Neural progenitor cell (in vitro differentiated cells): ENCODE results near the gene ATG16L1. TPM values are rescaled to one million over a fixed set of nuclear protein-coding genes. Genes with fewer than 3 reads are reported as not detected.

Experiments used
- DNase-seq: peaks from one replicate; pipeline ENCODE4 v3.0.0-alpha.2; 2016; ENCODE audit warnings: low spot score
- H2AFZ ChIP-seq: fragments of 200-600 bp; sonication (generic); replicated peaks from 2 replicates; pipeline ENCODE4 v1.6.1; 2016; ENCODE audit warnings: antibody characterized with exemption
- H3F3A ChIP-seq: fragments of 200-600 bp; sonication (generic); 2 replicates; pipeline ENCODE4 v1.6.1; 2016; ENCODE audit warnings: antibody characterized with exemption, low read depth
- H3K27ac ChIP-seq: fragments of 200-600 bp; sonication (generic); 2 replicates; pipeline ENCODE4 v1.5.1; 2016; ENCODE audit warnings: mild to moderate bottlenecking
- H3K27me3 ChIP-seq: fragments of 200-600 bp; sonication (generic); 2 replicates; pipeline ENCODE4 v1.6.1; 2016; ENCODE audit warnings: mild to moderate bottlenecking, moderate library complexity
- H3K36me3 ChIP-seq: fragments of 200-600 bp; sonication (generic); 2 replicates; pipeline ENCODE4 v1.5.1; 2016
- H3K4me1 ChIP-seq: fragments of 200-600 bp; sonication (generic); 2 replicates; pipeline ENCODE4 v1.6.1; 2016; ENCODE audit warnings: mixed run types
- H3K4me2 ChIP-seq: fragments of 200-600 bp; sonication (generic); 2 replicates; pipeline ENCODE4 v1.6.1; 2016
- H3K4me3 ChIP-seq: fragments of 200-600 bp; sonication (generic); 2 replicates; pipeline ENCODE4 v1.5.1; 2016
- H3K79me2 ChIP-seq: fragments of 200-600 bp; sonication (generic); 2 replicates; pipeline ENCODE4 v1.6.1; 2016; ENCODE audit warnings: low read depth
- H3K9ac ChIP-seq: fragments of 200-600 bp; sonication (generic); 2 replicates; pipeline ENCODE4 v1.6.1; 2016
- H3K9me3 ChIP-seq: fragments of 200-600 bp; sonication (generic); 2 replicates; pipeline ENCODE4 v1.5.1; 2016; ENCODE audit warnings: low read depth
- H4K20me1 ChIP-seq: fragments of 200-600 bp; sonication (generic); 2 replicates; pipeline ENCODE4 v1.6.1; 2016; ENCODE audit warnings: low read depth
- H3K27ac Mint-ChIP-seq: 3 replicates; pipeline ENCODE4 v1.8.0; 2021; ENCODE audit warnings: mixed read lengths
- H3K27me3 Mint-ChIP-seq: 2 replicates; pipeline ENCODE4 v1.8.0; 2022; ENCODE audit warnings: low read depth, mild to moderate bottlenecking, inconsistent platforms, moderate library complexity, mixed read lengths; ENCODE audit not compliant: insufficient read depth
- H3K36me3 Mint-ChIP-seq: 3 replicates; pipeline ENCODE4 v1.8.0; 2021; ENCODE audit warnings: mixed read lengths
- H3K4me1 Mint-ChIP-seq: 3 replicates; pipeline ENCODE4 v1.8.0; 2021; ENCODE audit warnings: mixed read lengths
- H3K4me3 Mint-ChIP-seq: 3 replicates; pipeline ENCODE4 v1.8.0; 2021; ENCODE audit warnings: mild to moderate bottlenecking, moderate library complexity, mixed read lengths
- H3K9me3 Mint-ChIP-seq: 3 replicates; pipeline ENCODE4 v1.8.0; 2020; ENCODE audit warnings: mixed read lengths
- CTCF ChIP-seq: fragments of 200-600 bp; sonication (generic); IDR thresholded peaks from 2 replicates; pipeline ENCODE4 v1.5.1; 2017; ENCODE audit warnings: antibody characterized with exemption, mild to moderate bottlenecking
- EZH2 ChIP-seq: fragments of 200-600 bp; sonication (generic); IDR thresholded peaks from 2 replicates; pipeline ENCODE4 v1.6.1; 2017; ENCODE audit warnings: antibody characterized with exemption, mild to moderate bottlenecking, moderate library complexity
- EZH2phosphoT487 ChIP-seq: fragments of 200-600 bp; sonication (generic); IDR thresholded peaks from 2 replicates; pipeline ENCODE4 v1.6.1; 2017; ENCODE audit warnings: antibody characterized with exemption
- total RNA-seq: library from RNA; depleted of rRNA; stranded (reverse); fragments of >200 nt; gene quantifications from 2 replicates; pipeline ENCODE4 v1.2.3, GENCODE V29; 2015; ENCODE audit warnings: low replicate concordance

Gene ATG16L1
- total RNA-seq, 1 donor from 2014 or later: 25.3 TPM

- H3K27ac Mint-ChIP-seq: no peak overlapping the region
- no peaks in the 10 kb centered on the region for H3K79me2 ChIP-seq
- no peaks in the 10 kb centered on the region for H3F3A ChIP-seq
- no peaks in the 10 kb centered on the region for H3K36me3 ChIP-seq
- H3K27me3 ChIP-seq: no peaks in the 10 kb centered on the region
- H3K36me3 Mint-ChIP-seq: no peaks in the 10 kb centered on the region
- H3K4me1 ChIP-seq: peaks cover 12% of the 10 kb centered on the region
- H3K4me2 ChIP-seq: no peak overlapping the region
- no peak overlapping the region for H2AFZ ChIP-seq
- H4K20me1 ChIP-seq: no peaks in the 10 kb centered on the region
- no peak overlapping the region for H3K4me3 ChIP-seq
- H3K27ac ChIP-seq: no peak overlapping the region
- TF ChIP-seq CTCF (no peak), EZH2 (no peak), EZH2phosphoT487 (no peak)
- H3K9me3 Mint-ChIP-seq: no peaks in the 10 kb centered on the region
- H3K9ac ChIP-seq: no peak overlapping the region
- no peak for DNase-seq
- peaks cover 7% of the 10 kb centered on the region for H3K4me1 Mint-ChIP-seq
- peaks cover 2% of the 10 kb centered on the region for H3K27me3 Mint-ChIP-seq
- H3K4me3 Mint-ChIP-seq: no peak overlapping the region
- no peaks in the 10 kb centered on the region for H3K9me3 ChIP-seq
Observed at GRCh38 chr2:233218836-233219235, 32.6 kb upstream of the ATG16L1 start.

- Histone ChIP-seq H3K4me1 (peaks cover 12% of the 10 kb centered on the region), H2AFZ (no peak overlapping the region), H4K20me1 (no peaks in the 10 kb centered on the region), H3K9me3 (no peaks in the 10 kb centered on the region), H3K79me2 (no peaks in the 10 kb centered on the region), H3K36me3 (no peaks in the 10 kb centered on the region), H3K9ac (no peak overlapping the region), H3K4me2 (no peak overlapping the region), H3K27me3 (no peaks in the 10 kb centered on the region), H3K4me3 (no peak overlapping the region), H3K27ac (no peak overlapping the region), H3F3A (no peaks in the 10 kb centered on the region)
- DNase-seq: no peak
- Mint-ChIP-seq H3K4me1 (peaks cover 7% of the 10 kb centered on the region), H3K27ac (no peak overlapping the region), H3K9me3 (no peaks in the 10 kb centered on the region), H3K27me3 (peaks cover 2% of the 10 kb centered on the region), H3K4me3 (no peak overlapping the region), H3K36me3 (no peaks in the 10 kb centered on the region)
- TF ChIP-seq EZH2phosphoT487 (no peak), EZH2 (no peak), CTCF (no peak)
Observed at GRCh38 chr2:233219848-233220247, 31.6 kb upstream of the ATG16L1 start.

- no peak overlapping the region for H3K9ac ChIP-seq
- Mint-ChIP-seq H3K27me3 (peaks cover 4% of the 10 kb centered on the region), H3K9me3 (no peaks in the 10 kb centered on the region), H3K4me3 (no peak overlapping the region), H3K36me3 (no peaks in the 10 kb centered on the region), H3K27ac (no peak overlapping the region), H3K4me1 (peaks cover 9% of the 10 kb centered on the region)
- TF ChIP-seq EZH2: no peak
- no peak for TF ChIP-seq CTCF
- TF ChIP-seq EZH2phosphoT487: no peak
- no peaks in the 10 kb centered on the region for H3F3A ChIP-seq
- H2AFZ ChIP-seq: no peak overlapping the region
- H3K79me2 ChIP-seq: no peaks in the 10 kb centered on the region
- no peaks in the 10 kb centered on the region for H3K36me3 ChIP-seq
- H3K9me3 ChIP-seq: no peaks in the 10 kb centered on the region
- peak; percentile 33 for DNase-seq
- H3K27ac ChIP-seq: no peak overlapping the region
- H3K4me3 ChIP-seq: no peak overlapping the region
- H4K20me1 ChIP-seq: no peaks in the 10 kb centered on the region
- no peaks in the 10 kb centered on the region for H3K27me3 ChIP-seq
- H3K4me1 ChIP-seq: peaks cover 12% of the 10 kb centered on the region
- H3K4me2 ChIP-seq: no peak overlapping the region
Observed at GRCh38 chr2:233221378-233222063, 30.0 kb upstream of the ATG16L1 start.
